Measurements from ENCODE around the gene TUBGCP6. TPM values are rescaled to one million over a fixed set of nuclear protein-coding genes. Genes with fewer than 3 reads are reported as not detected.

TUBGCP6 gene
- total and polyA plus RNA-seq, 2 donors (not counting 1 experiment from before 2014, with no cell fraction given): 137 to 178 TPM

DNA sequence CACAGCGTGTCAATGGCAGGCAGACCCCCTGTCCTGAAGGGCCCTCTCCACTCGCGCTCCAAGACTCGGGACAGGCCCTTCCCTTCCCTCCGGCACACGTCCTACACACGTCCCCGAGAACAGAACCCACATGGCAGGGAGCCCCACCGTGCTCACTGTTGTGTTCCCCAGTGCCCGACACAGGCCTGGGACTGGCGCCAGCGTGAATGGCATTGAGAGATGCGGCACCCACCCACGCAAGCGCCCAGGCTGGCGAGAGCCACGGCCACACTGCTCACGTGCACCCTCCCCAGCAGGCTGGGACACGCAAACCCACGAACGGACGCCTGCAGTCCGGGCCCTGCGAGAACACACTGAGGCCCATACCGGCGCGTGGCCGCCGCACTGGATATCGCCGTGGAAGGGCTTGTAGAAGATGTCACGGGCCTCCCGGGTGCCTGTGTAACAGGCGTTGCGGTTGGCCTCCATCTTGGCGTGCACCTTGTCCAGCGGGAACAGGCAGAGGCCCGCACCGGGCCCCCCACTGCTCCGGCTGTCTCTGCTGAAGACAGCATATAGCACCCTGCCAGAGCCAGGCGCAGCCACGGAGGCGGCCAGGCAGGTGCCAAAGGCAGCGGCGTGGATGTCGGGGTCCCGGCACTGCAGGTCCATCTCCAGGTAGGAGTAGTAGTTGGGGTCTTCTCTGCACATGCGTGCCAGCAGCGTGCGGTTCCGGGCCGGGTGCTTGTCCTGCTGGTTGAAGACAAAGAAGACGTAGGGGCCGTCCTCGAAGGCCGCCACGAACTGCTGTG lies 44.5 kb upstream of the TUBGCP6 start:
- H2AFZ ChIP-seq (ENCODE audit: insufficient read depth, low read depth, low read length, poor library complexity, severe bottlenecking): no peak overlapping the region
- Mint-ChIP-seq H3K9me3 (ENCODE audit: insufficient read depth) (no peaks in the 10 kb centered on the region), H3K27me3 (peaks cover 10% of the 10 kb centered on the region), H3K27ac (no peak overlapping the region), H3K4me1 (peaks cover 25% of the 10 kb centered on the region), H3K4me3 (no peak overlapping the region)
- POLR2A ChIA-PET: no interaction called here
- no peak overlapping the region for H3K4me3 ChIP-seq (ENCODE audit: control extremely low read depth in 1 of 5, extremely low read depth in 1 of 5, insufficient read depth in 1 of 5, low read depth in 2 of 5, low read length in 4 of 5)
- H3K79me2 ChIP-seq (ENCODE audit: control insufficient read depth, insufficient read depth, low read length): no peaks in the 10 kb centered on the region
- no peak for ATAC-seq (ENCODE audit: low read depth)
- TF ChIP-seq, protein P1, sequence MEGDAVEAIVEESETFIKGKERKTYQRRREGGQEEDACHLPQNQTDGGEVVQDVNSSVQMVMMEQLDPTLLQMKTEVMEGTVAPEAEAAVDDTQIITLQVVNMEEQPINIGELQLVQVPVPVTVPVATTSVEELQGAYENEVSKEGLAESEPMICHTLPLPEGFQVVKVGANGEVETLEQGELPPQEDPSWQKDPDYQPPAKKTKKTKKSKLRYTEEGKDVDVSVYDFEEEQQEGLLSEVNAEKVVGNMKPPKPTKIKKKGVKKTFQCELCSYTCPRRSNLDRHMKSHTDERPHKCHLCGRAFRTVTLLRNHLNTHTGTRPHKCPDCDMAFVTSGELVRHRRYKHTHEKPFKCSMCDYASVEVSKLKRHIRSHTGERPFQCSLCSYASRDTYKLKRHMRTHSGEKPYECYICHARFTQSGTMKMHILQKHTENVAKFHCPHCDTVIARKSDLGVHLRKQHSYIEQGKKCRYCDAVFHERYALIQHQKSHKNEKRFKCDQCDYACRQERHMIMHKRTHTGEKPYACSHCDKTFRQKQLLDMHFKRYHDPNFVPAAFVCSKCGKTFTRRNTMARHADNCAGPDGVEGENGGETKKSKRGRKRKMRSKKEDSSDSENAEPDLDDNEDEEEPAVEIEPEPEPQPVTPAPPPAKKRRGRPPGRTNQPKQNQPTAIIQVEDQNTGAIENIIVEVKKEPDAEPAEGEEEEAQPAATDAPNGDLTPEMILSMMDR (IDR thresholded peaks at IDR 0.05): no peak
- TF ChIP-seq EZH2 (IDR thresholded peaks at IDR 0.05; ENCODE audit: borderline replicate concordance, insufficient read depth, low read depth, low read length, poor library complexity, severe bottlenecking): no peak
- DNase-seq: no peak
- no peak overlapping the region for H3K27ac ChIP-seq (ENCODE audit: low read length in 2 of 2)
- no peak overlapping the region for H3K9ac ChIP-seq (ENCODE audit: low read length)
- H3K36me3 ChIP-seq (replicated peaks in 1 of 2; ENCODE audit: control extremely low read depth in 1 of 2, control insufficient read depth in 1 of 2, extremely low read depth in 1 of 2, insufficient read depth in 2 of 2, low read length in 1 of 2): no peaks in the 10 kb centered on the region
- H3K4me2 ChIP-seq (replicated peaks; ENCODE audit: low read depth, low read length, poor library complexity, severe bottlenecking): no peak overlapping the region
- CTCF ChIA-PET: no interaction called here
- H3K27me3 ChIP-seq (replicated peaks in 1 of 4; ENCODE audit: control extremely low read depth in 1 of 4, control insufficient read depth in 3 of 4, insufficient read depth in 4 of 4, low read length in 3 of 4): peaks cover 0 to 26% (median 12%) of the 10 kb centered on the region in 4 experiments
- intact Hi-C loops (cut with micrococcal nuclease): no loop called here
- WGBS (ENCODE audit: insufficient coverage): 99% methylated on average over 57 of the region's 57 CpGs
- peaks cover 14% of the 10 kb centered on the region for H4K20me1 ChIP-seq (ENCODE audit: control insufficient read depth, insufficient read depth, low read length, poor library complexity, severe bottlenecking)
- H3K9me3 ChIP-seq (ENCODE audit: control extremely low read depth in 1 of 3, control insufficient read depth in 2 of 3, insufficient read depth in 1 of 3, low read length in 2 of 3): peaks cover 0 to 8% (median 0%) of the 10 kb centered on the region in 3 donors
- H3K4me1 ChIP-seq (ENCODE audit: control insufficient read depth in 2 of 2, insufficient read depth in 2 of 2, low read length in 2 of 2): peaks cover 35 to 41% of the 10 kb centered on the region in 2 donors

GRCh38 chr22:50287731-50288130 lies 42.9 kb upstream of the TUBGCP6 start:
- intact Hi-C loops (cut with micrococcal nuclease): no loop called here
- CTCF ChIA-PET: interaction anchor here (1.0 kb wide), 2 partner anchors 38 to 40 kb away, joined by 3 to 4 read pairs; no protein-coding TSS in a partner anchor
- Histone ChIP-seq H3K4me3 (ENCODE audit: control extremely low read depth in 1 of 5, extremely low read depth in 1 of 5, insufficient read depth in 1 of 5, low read depth in 2 of 5, low read length in 4 of 5) (no peak overlapping the region), H2AFZ (ENCODE audit: insufficient read depth, low read depth, low read length, poor library complexity, severe bottlenecking) (no peak overlapping the region), H3K27ac (ENCODE audit: low read length in 2 of 2) (no peak overlapping the region), H3K9ac (ENCODE audit: low read length) (no peak overlapping the region), H3K36me3 (replicated peaks in 1 of 2; ENCODE audit: control extremely low read depth in 1 of 2, control insufficient read depth in 1 of 2, extremely low read depth in 1 of 2, insufficient read depth in 2 of 2, low read length in 1 of 2) (no peaks in the 10 kb centered on the region), H3K9me3 (ENCODE audit: control extremely low read depth in 1 of 3, control insufficient read depth in 2 of 3, insufficient read depth in 1 of 3, low read length in 2 of 3) (peaks cover 0 to 8% (median 0%) of the 10 kb centered on the region in 3 donors), H4K20me1 (ENCODE audit: control insufficient read depth, insufficient read depth, low read length, poor library complexity, severe bottlenecking) (peaks cover 12% of the 10 kb centered on the region), H3K79me2 (ENCODE audit: control insufficient read depth, insufficient read depth, low read length) (no peaks in the 10 kb centered on the region), H3K27me3 (replicated peaks in 1 of 4; ENCODE audit: control extremely low read depth in 1 of 4, control insufficient read depth in 3 of 4, insufficient read depth in 4 of 4, low read length in 3 of 4) (peaks cover 0 to 20% (median 9%) of the 10 kb centered on the region in 4 experiments), H3K4me2 (replicated peaks; ENCODE audit: low read depth, low read length, poor library complexity, severe bottlenecking) (no peak overlapping the region), H3K4me1 (ENCODE audit: control insufficient read depth in 2 of 2, insufficient read depth in 2 of 2, low read length in 2 of 2) (peaks cover 19 to 25% of the 10 kb centered on the region in 2 donors)
- no peak overlapping the region for H3K4me3 Mint-ChIP-seq
- H3K27me3 Mint-ChIP-seq: peaks cover 8% of the 10 kb centered on the region
- POLR2A ChIA-PET: no interaction called here
- DNase-seq (no peak), ATAC-seq (ENCODE audit: low read depth) (no peak)
- TF ChIP-seq EZH2 (IDR thresholded peaks at IDR 0.05; ENCODE audit: borderline replicate concordance, insufficient read depth, low read depth, low read length, poor library complexity, severe bottlenecking): no peak
- TF ChIP-seq, protein P1 (IDR thresholded peaks at IDR 0.05): no peak
- WGBS (ENCODE audit: insufficient coverage): 96% methylated on average over 31 of the region's 31 CpGs
- no peak overlapping the region for H3K27ac Mint-ChIP-seq
- H3K9me3 Mint-ChIP-seq (ENCODE audit: insufficient read depth): no peaks in the 10 kb centered on the region
- peaks cover 17% of the 10 kb centered on the region for H3K4me1 Mint-ChIP-seq

Data from B cell (primary cell).